HG03342 (cell line): ENCODE data around the gene ZNF79.

ENCODE experiments used
- ATAC-seq: cut with Tn5 transposase; IDR thresholded peaks from one replicate; pipeline ENCODE4 v1.9.1; 2021; ENCODE audit warnings: mild to moderate bottlenecking, moderate library complexity; ENCODE audit not compliant: unreplicated experiment

Gene ZNF79

DNA sequence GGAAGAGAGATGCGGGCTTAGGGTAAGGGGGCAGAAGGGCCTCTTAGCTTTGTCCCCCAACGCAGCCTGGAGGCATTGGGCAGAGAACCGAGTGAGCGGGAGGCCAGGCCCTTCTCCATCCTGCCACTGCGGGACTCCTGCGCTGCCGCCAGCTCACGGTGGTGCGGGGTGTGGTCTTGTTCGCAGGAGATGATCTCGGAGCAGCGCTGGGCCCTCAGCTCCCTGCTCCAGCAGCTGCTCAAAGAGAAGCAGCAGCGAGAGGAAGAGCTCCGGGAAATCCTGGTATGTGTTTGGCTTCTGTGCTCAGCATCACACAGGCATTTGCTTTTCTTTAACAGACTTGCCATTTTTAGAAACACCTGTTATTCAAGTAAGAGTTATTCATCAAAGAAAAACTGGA lies 68.4 kb downstream of the ZNF79 start:
- ATAC-seq: no peak

DNA sequence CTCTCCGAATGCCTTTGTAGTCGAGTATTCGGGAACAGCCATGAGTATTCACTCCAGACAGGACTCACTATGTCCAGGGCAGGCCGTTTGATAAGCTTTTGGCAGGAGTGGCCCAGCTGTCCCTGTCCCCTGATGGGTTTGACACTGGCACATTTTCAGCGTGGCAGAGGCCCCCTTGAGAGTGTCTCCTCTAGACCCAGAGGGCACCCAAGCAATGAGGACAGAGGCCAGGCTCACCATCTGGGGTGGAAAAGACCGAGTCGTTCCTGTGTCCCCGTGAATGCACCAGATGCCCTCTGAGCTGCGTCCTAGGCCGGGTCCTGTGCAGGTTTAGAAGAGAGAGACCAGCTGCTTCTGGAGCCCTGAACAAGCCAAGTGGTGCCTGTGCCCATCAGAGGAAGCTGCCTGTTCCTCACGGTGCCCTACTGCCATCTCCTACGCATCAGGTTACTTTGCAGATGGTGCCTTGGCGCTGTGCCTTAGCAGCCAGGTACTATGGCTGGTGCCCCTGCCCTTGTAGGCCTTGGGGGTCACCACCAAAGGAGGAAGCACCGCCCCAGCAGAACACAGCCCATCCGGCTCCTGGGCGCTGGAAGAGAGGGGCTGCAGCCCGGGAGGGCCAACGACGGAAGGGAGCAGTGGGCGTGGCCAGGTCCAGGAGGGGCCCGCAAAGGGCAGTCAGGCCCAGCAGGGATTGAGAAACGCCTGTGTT lies 69.6 kb downstream of the ZNF79 start:
- ATAC-seq: no peak

DNA sequence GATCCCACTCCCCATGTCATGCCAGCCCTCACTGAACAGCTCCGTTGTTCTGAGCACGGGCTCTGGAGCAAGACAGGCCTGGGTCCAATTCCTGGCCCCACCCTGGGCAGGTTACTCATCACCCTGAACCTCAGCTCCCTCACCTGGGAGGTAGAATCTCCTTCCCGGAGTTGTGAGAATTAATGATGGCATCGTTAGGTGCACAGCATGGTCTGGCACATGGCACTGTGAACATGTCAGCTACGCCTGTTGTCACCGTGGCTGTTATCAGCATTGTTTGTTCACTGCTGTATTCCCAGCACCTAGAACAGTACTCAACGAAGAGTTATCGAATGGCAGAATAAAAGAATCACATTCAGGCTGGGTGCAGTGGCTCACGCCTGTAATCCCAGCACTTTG lies 70.1 kb downstream of the ZNF79 start:
- no peak for ATAC-seq
